Astrocyte (in vitro differentiated cells and primary cell): ENCODE measurements around the gene RABGAP1L. TPM values are rescaled to one million over a fixed set of nuclear protein-coding genes. Genes with fewer than 3 reads are reported as not detected.
"Not testable (repeated sequence)": the region's sequence is repeated elsewhere in the genome, so short reads cannot be mapped to it uniquely, and the experiment has no call there.

Source experiments
- DNase-seq: peaks from one replicate; pipeline ENCODE4 v3.0.0-alpha.2; 2010; ENCODE audit warnings: low read depth
- FAIRE-seq: peaks from 2 replicates; lab custom pipeline; 2011; peaks lifted over from hg19 to GRCh38; lab: Jason Lieb, UNC
- H2AFZ ChIP-seq: 2 replicates; pipeline ENCODE4 v1.6.0; 2012; ENCODE audit warnings: low read depth, low read length, inconsistent platforms
- H3K27ac ChIP-seq: 2 replicates; pipeline ENCODE4 v1.5.1; 2011; ENCODE audit warnings: low read depth, low read length, inconsistent platforms
- H3K27me3 ChIP-seq: 2 replicates; pipeline ENCODE4 v1.6.0; 2011; ENCODE audit warnings: low read length, inconsistent platforms; ENCODE audit not compliant: insufficient read depth
- H3K36me3 ChIP-seq: 2 replicates; pipeline ENCODE4 v1.5.1; 2011; ENCODE audit warnings: low read length, inconsistent platforms; ENCODE audit not compliant: insufficient read depth
- H3K4me1 ChIP-seq: 2 replicates; pipeline ENCODE4 v1.5.1; 2011; ENCODE audit warnings: low read length, inconsistent platforms; ENCODE audit not compliant: insufficient read depth
- H3K4me2 ChIP-seq: 2 replicates; pipeline ENCODE4 v1.6.0; 2012; ENCODE audit warnings: low read length, inconsistent platforms
- H3K4me3 ChIP-seq: 2 replicates; pipeline ENCODE4 v1.5.1; 2011; ENCODE audit warnings: low read depth, mild to moderate bottlenecking, low read length, inconsistent platforms; ENCODE audit not compliant: insufficient read depth
- H3K79me2 ChIP-seq: 2 replicates; pipeline ENCODE4 v1.6.0; 2012; ENCODE audit warnings: mild to moderate bottlenecking, low read length, inconsistent platforms; ENCODE audit not compliant: insufficient read depth
- H3K9ac ChIP-seq: 2 replicates; pipeline ENCODE4 v1.6.0; 2012; ENCODE audit warnings: mild to moderate bottlenecking, low read length, inconsistent platforms
- H3K9me3 ChIP-seq: 2 replicates; pipeline ENCODE4 v1.5.1; 2012; ENCODE audit warnings: low read depth, mild to moderate bottlenecking, low read length, inconsistent platforms; ENCODE audit not compliant: insufficient read depth
- H4K20me1 ChIP-seq: 2 replicates; pipeline ENCODE4 v1.6.0; 2012; ENCODE audit warnings: low read length, inconsistent platforms; ENCODE audit not compliant: insufficient read depth
- H3K27ac Mint-ChIP-seq: one replicate; pipeline ENCODE4 v1.8.0; 2021; ENCODE audit warnings: mild to moderate bottlenecking, mixed read lengths; ENCODE audit not compliant: unreplicated experiment
- H3K27me3 Mint-ChIP-seq: one replicate; pipeline ENCODE4 v1.8.0; 2021; ENCODE audit warnings: low read depth, mixed read lengths; ENCODE audit not compliant: unreplicated experiment
- H3K36me3 Mint-ChIP-seq: one replicate; pipeline ENCODE4 v1.8.0; 2021; ENCODE audit warnings: low read depth, mixed read lengths; ENCODE audit not compliant: unreplicated experiment
- H3K4me1 Mint-ChIP-seq: one replicate; pipeline ENCODE4 v1.8.0; 2021; ENCODE audit warnings: low read depth, mixed read lengths; ENCODE audit not compliant: unreplicated experiment
- H3K4me3 Mint-ChIP-seq: one replicate; pipeline ENCODE4 v1.8.0; 2021; ENCODE audit warnings: mild to moderate bottlenecking, moderate library complexity, mixed read lengths; ENCODE audit not compliant: unreplicated experiment
- H3K9me3 Mint-ChIP-seq: one replicate; pipeline ENCODE4 v1.8.0; 2021; ENCODE audit warnings: mild to moderate bottlenecking, mixed read lengths; ENCODE audit not compliant: unreplicated experiment
- CTCF ChIP-seq: IDR thresholded peaks from 2 replicates; pipeline ENCODE4 v1.5.1; 2011; ENCODE audit warnings: low read depth, mild to moderate bottlenecking, inconsistent platforms, low read length, moderate library complexity; ENCODE audit not compliant: insufficient read depth
- EZH2 ChIP-seq: IDR thresholded peaks from 2 replicates; pipeline ENCODE4 v1.6.1; 2012; ENCODE audit warnings: mild to moderate bottlenecking, low read length, inconsistent platforms; ENCODE audit not compliant: insufficient read depth
- total RNA-seq: library from RNA; stranded (reverse); gene quantifications from 2 replicates; pipeline ENCODE4 v1.2.1, GENCODE V29; 2021

The RABGAP1L gene
- total RNA-seq, 1 donor from 2014 or later = 40.2 TPM

- Mint-ChIP-seq H3K9me3 (no peaks in the 10 kb centered on the region), H3K36me3 (peaks cover 6% of the 10 kb centered on the region), H3K27me3 (no peaks in the 10 kb centered on the region), H3K4me1 (no peaks in the 10 kb centered on the region), H3K27ac (no peak overlapping the region), H3K4me3 (no peak overlapping the region)
- Histone ChIP-seq H3K36me3 (no peaks in the 10 kb centered on the region), H3K9ac (no peak overlapping the region), H3K9me3 (no peaks in the 10 kb centered on the region), H2AFZ (no peak overlapping the region), H4K20me1 (no peaks in the 10 kb centered on the region), H3K27ac (no peak overlapping the region), H3K4me3 (no peak overlapping the region), H3K79me2 (no peaks in the 10 kb centered on the region), H3K4me2 (no peak overlapping the region), H3K4me1 (no peaks in the 10 kb centered on the region), H3K27me3 (no peaks in the 10 kb centered on the region)
- TF ChIP-seq EZH2 = no peak
- no peak for TF ChIP-seq CTCF
- no peak for FAIRE-seq
- no peak for DNase-seq
Observed at GRCh38 chr1:174491606-174492005, 332.3 kb downstream of the RABGAP1L start.

GRCh38 chr1:174497478-174497877 lies 338.2 kb downstream of the RABGAP1L start:
- H3K27me3 Mint-ChIP-seq = no peaks in the 10 kb centered on the region
- H3K36me3 Mint-ChIP-seq = no peaks in the 10 kb centered on the region
- Histone ChIP-seq H3K4me1 (no peaks in the 10 kb centered on the region), H3K79me2 (no peaks in the 10 kb centered on the region), H3K27me3 (no peaks in the 10 kb centered on the region), H2AFZ (no peak overlapping the region), H4K20me1 (no peaks in the 10 kb centered on the region), H3K4me3 (no peak overlapping the region), H3K4me2 (no peak overlapping the region), H3K9me3 (no peaks in the 10 kb centered on the region), H3K9ac (no peak overlapping the region), H3K36me3 (no peaks in the 10 kb centered on the region), H3K27ac (no peak overlapping the region)
- no peaks in the 10 kb centered on the region for H3K4me1 Mint-ChIP-seq
- no peak for FAIRE-seq
- no peak for DNase-seq
- no peak for TF ChIP-seq CTCF
- no peak for TF ChIP-seq EZH2
- H3K9me3 Mint-ChIP-seq = no peaks in the 10 kb centered on the region
- H3K4me3 Mint-ChIP-seq = no peak overlapping the region
- no peak overlapping the region for H3K27ac Mint-ChIP-seq

- H3K36me3 Mint-ChIP-seq, H3K4me3 Mint-ChIP-seq, H3K27ac ChIP-seq, DNase-seq, H3K36me3 ChIP-seq, FAIRE-seq, H3K9me3 Mint-ChIP-seq, H3K9me3 ChIP-seq, H3K4me3 ChIP-seq, H3K27me3 Mint-ChIP-seq, H4K20me1 ChIP-seq, H3K4me1 ChIP-seq, H3K4me2 ChIP-seq, H2AFZ ChIP-seq, H3K79me2 ChIP-seq, H3K4me1 Mint-ChIP-seq, H3K27me3 ChIP-seq, H3K9ac ChIP-seq, H3K27ac Mint-ChIP-seq: not testable (repeated sequence)
Observed at GRCh38 chr1:174516755-174517154, 357.4 kb downstream of the RABGAP1L start.
